Spinal cord (tissue), 10 donors: ENCODE results near the gene MRPS6. TPM values are rescaled to one million over a fixed set of nuclear protein-coding genes. Genes with fewer than 3 reads are reported as not detected.
A peak's percentile ranks its signal among the peaks of the same experiment; 100 is the strongest.

Source experiments
- DNase-seq, 6 donors: peaks; one replicate each; pipeline versions ENCODE4 v3.0.0 to v3.0.0-alpha.2; 2013 to 2015; ENCODE audit warnings: low spot score in 6 of 6, low read depth in 4 of 6
- H3K27ac ChIP-seq: one replicate; pipeline ENCODE4 v1.5.1; 2013; ENCODE audit warnings: low read depth, low read length, control low read depth
- H3K27me3 ChIP-seq: one replicate; pipeline ENCODE4 v1.6.1; 2013; ENCODE audit warnings: low read length; ENCODE audit not compliant: control insufficient read depth, insufficient read depth
- H3K36me3 ChIP-seq: one replicate; pipeline ENCODE4 v1.6.1; 2013; ENCODE audit warnings: low read length; ENCODE audit not compliant: control insufficient read depth, insufficient read depth
- H3K4me1 ChIP-seq: one replicate; pipeline ENCODE4 v1.6.1; 2013; ENCODE audit warnings: low read length; ENCODE audit not compliant: control insufficient read depth, insufficient read depth
- H3K4me3 ChIP-seq: one replicate; pipeline ENCODE4 v1.5.1; 2013; ENCODE audit warnings: low read depth, low read length, control low read depth
- H3K9me3 ChIP-seq: one replicate; pipeline ENCODE4 v1.6.1; 2013; ENCODE audit warnings: low read length; ENCODE audit not compliant: control insufficient read depth, insufficient read depth
- WGBS: methylation state at CpG from one replicate; pipeline ENCODE4 v1.1.5; 2013; ENCODE audit warnings: missing lambda C conversion rate; ENCODE audit not compliant: insufficient coverage; 5-methylcytosine and 5-hydroxymethylcytosine counted together
- polyA plus RNA-seq, 2 donors: library from polyadenylated mRNA; unstranded; fragments of 120-200 nt; gene quantifications; one replicate each; pipeline ENCODE4 v1.2.1, GENCODE V29; 2013; ENCODE audit not compliant: insufficient read length in 2 of 2
- total RNA-seq, 2 donors: library from RNA; depleted of rRNA in 1 of 2; stranded (reverse); fragments of 120-200 nt in 1 of 2; fragments of >200 nt in 1 of 2; gene quantifications; one replicate each; pipeline versions ENCODE4 v1.2.3 to v1.2.4, GENCODE V29; 2013 to 2014
- donor health status: healthy.

MRPS6 gene
- total and polyA plus RNA-seq, 4 donors, result 30.5 to 111 (median 74.0) TPM

DNA sequence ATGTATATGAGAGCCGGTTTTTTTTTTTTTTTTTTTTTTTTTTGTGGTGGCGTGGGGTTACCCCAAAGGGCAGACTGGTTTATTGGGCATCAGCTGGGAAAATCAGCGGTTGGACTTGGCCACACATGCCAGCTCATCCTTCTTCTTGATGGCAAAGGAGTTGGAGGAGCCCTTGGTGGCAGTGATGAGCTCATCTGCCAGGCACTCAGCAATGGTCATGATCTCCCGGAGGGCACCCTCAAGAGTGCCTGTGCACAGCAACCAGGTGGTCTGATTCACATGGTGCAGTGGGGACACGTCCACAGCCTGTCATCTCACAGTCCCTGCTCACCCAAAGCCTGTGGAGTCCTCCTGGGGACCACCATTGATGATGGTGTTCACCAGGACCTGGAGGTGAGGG is 62.0 kb downstream of the MRPS6 start:
- no peak for DNase-seq
- WGBS, result 100% methylated on average over 2 of the region's 5 CpGs
- Histone ChIP-seq H3K4me1 (peaks cover 27% of the 10 kb centered on the region), H3K27ac (no peak overlapping the region), H3K36me3 (peaks cover 3% of the 10 kb centered on the region), H3K9me3 (no peaks in the 10 kb centered on the region), H3K4me3 (no peak overlapping the region), H3K27me3 (no peaks in the 10 kb centered on the region)

- H3K4me1 ChIP-seq, result peaks cover 11% of the 10 kb centered on the region
- H3K27ac ChIP-seq, result no peak overlapping the region
- peaks cover 18% of the 10 kb centered on the region for H3K36me3 ChIP-seq
- 100% methylated on average over 3 of the region's 4 CpGs for WGBS
- no peaks in the 10 kb centered on the region for H3K27me3 ChIP-seq
- no peak for DNase-seq
- H3K4me3 ChIP-seq, result no peak overlapping the region
- H3K9me3 ChIP-seq, result no peaks in the 10 kb centered on the region
Observed at GRCh38 chr21:34141373-34141772, 68.0 kb downstream of the MRPS6 start.

DNA sequence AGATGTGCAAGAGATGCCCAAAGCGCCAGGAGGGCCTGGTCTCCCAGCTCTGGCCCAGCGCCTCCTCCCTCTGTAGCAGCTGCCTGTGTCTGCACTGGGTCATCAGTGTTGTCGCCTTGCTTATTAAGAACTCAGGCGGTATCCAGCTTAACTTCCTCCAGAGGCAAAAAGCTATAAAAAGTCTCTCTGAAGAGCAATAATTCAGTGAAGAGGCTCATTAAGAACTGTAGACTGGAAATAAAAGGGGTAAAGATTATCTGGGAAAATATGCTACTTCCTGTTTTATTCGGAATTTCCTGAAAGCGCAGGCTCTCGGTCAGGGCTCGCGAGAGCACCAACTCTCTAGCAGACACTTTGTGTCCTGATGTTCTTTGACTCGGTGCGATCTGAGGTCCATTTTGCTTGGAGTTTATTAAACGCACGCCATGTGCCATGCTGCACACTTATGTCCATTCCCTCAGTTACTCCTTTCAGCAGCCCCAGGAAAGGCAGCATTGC is 70.4 kb downstream of the MRPS6 start:
- Histone ChIP-seq H3K4me1 (peaks cover 24% of the 10 kb centered on the region), H3K9me3 (no peaks in the 10 kb centered on the region), H3K36me3 (peaks cover 18% of the 10 kb centered on the region), H3K27me3 (no peaks in the 10 kb centered on the region), H3K27ac (no peak overlapping the region), H3K4me3 (no peak overlapping the region)
- WGBS, result 67% methylated on average over 11 of the region's 13 CpGs
- peak in 1 of 6 donors; percentile 71 for DNase-seq

GRCh38 chr21:34144224-34144623 is 70.8 kb downstream of the MRPS6 start:
- H3K4me1 ChIP-seq, result peaks cover 25% of the 10 kb centered on the region
- H3K27ac ChIP-seq, result no peak overlapping the region
- DNase-seq, result no peak
- H3K27me3 ChIP-seq, result no peaks in the 10 kb centered on the region
- WGBS, result 84% methylated on average over 6 of the region's 6 CpGs
- peaks cover 18% of the 10 kb centered on the region for H3K36me3 ChIP-seq
- no peaks in the 10 kb centered on the region for H3K9me3 ChIP-seq
- H3K4me3 ChIP-seq, result no peak overlapping the region

DNA sequence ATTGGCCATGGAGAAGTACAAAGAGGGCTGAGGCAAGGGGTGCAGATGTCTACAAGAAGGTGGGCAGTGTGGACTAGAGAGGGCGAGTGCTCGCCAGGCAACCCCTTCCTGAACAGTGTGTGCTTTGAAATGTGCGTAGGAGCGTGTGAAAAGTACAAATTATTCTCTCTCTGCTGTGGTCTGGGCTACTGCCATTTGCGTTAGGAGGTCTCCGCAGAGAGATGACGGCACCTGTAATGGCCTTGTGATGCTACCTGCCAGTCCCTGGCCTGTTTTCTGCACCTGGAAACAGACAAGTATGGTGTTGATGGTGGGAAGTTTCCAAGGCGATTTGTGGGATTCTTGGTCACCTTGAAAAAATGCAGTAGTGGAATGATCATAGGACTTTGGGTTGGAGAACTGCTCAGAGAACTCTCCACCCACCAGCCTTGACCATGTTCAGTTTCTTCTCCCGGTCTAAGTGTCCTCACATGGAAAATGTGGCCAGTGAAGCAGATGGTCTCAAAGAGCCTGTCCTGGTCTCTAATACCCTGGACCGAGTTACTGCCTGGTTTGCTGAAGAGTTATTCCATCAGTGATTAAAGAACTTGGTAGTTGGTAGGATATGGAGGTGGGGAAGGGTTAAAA is 74.5 kb downstream of the MRPS6 start:
- DNase-seq, result no peak
- H3K27me3 ChIP-seq, result no peaks in the 10 kb centered on the region
- H3K4me1 ChIP-seq, result peaks cover 25% of the 10 kb centered on the region
- peak overlapping the region; percentile 40 for H3K27ac ChIP-seq
- no peak overlapping the region for H3K4me3 ChIP-seq
- 83% methylated on average over 9 of the region's 10 CpGs for WGBS
- H3K36me3 ChIP-seq, result peaks cover 17% of the 10 kb centered on the region
- no peaks in the 10 kb centered on the region for H3K9me3 ChIP-seq

GRCh38 chr21:34148419-34148804 is 75.0 kb downstream of the MRPS6 start:
- peak in 2 of 6 donors; percentile 54 to 79 for DNase-seq
- H3K27ac ChIP-seq, result peak overlapping the region; percentile 79

GRCh38 chr21:34148826-34149558 is 75.6 kb downstream of the MRPS6 start:
- peak overlapping the region; percentile 79 for H3K27ac ChIP-seq
- peaks cover 8% of the 10 kb centered on the region for H3K36me3 ChIP-seq
- H3K4me3 ChIP-seq, result no peak overlapping the region
- no peaks in the 10 kb centered on the region for H3K9me3 ChIP-seq
- WGBS, result 79% methylated on average over 2 of the region's 7 CpGs
- H3K27me3 ChIP-seq, result no peaks in the 10 kb centered on the region
- DNase-seq, result peak in 1 of 6 donors; percentile 18
- peaks cover 14% of the 10 kb centered on the region for H3K4me1 ChIP-seq

More at GRCh38 chr21:34148419-34148804, 75.0 kb downstream of the MRPS6 start:
- H3K9me3 ChIP-seq, result no peaks in the 10 kb centered on the region
- H3K36me3 ChIP-seq, result peaks cover 12% of the 10 kb centered on the region
- H3K4me1 ChIP-seq, result peaks cover 20% of the 10 kb centered on the region
- WGBS, result 12% methylated on average over 3 of the region's 3 CpGs
- no peak overlapping the region for H3K4me3 ChIP-seq
- no peaks in the 10 kb centered on the region for H3K27me3 ChIP-seq

- H3K27me3 ChIP-seq, result no peaks in the 10 kb centered on the region
- no peak for DNase-seq
- no peak overlapping the region for H3K27ac ChIP-seq
- no peaks in the 10 kb centered on the region for H3K9me3 ChIP-seq
- no peaks in the 10 kb centered on the region for H3K36me3 ChIP-seq
- WGBS, result 98% methylated on average over 5 of the region's 5 CpGs
- H3K4me3 ChIP-seq, result no peak overlapping the region
- H3K4me1 ChIP-seq, result peaks cover 10% of the 10 kb centered on the region
Observed at GRCh38 chr21:34152500-34152899, 79.1 kb downstream of the MRPS6 start.

- WGBS, result 93% methylated on average over 3 of the region's 5 CpGs
- Histone ChIP-seq H3K4me3 (no peak overlapping the region), H3K4me1 (no peaks in the 10 kb centered on the region), H3K9me3 (no peaks in the 10 kb centered on the region), H3K27me3 (no peaks in the 10 kb centered on the region), H3K27ac (no peak overlapping the region), H3K36me3 (no peaks in the 10 kb centered on the region)
- no peak for DNase-seq
Observed at GRCh38 chr21:34154878-34155277, 81.5 kb downstream of the MRPS6 start.

DNA sequence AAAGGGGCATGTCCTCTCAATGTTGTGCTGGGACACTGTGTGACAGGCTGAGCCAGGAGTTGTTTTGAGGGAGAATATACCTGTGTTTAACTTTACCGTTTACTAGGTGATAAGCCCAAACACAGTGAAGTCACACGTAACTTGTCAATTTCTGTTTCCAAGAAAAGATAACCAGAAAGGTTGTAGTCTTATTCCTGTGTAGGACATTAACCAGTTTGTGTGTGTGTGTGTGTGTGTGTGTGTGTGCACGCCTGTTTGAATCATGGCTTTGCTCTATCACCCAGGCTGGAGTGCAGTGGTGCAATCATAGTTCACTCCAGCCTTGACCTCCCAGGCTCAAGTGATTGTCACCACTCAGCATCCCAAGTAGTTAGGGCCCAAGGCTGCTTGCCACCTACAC is 83.6 kb downstream of the MRPS6 start:
- WGBS, result 100% methylated on average over 2 of the region's 3 CpGs
- Histone ChIP-seq H3K4me1 (no peaks in the 10 kb centered on the region), H3K27ac (no peak overlapping the region), H3K9me3 (no peaks in the 10 kb centered on the region), H3K4me3 (no peak overlapping the region), H3K36me3 (no peaks in the 10 kb centered on the region), H3K27me3 (no peaks in the 10 kb centered on the region)
- no peak for DNase-seq
